GM12875 (cell line): Measurements from ENCODE around the gene OSBPL5.

Experiments used
- H3K4me3 ChIP-seq: one replicate; pipeline ENCODE4 v1.5.1; 2011; ENCODE audit warnings: low read depth, low read length, control low read depth
- TF ChIP-seq, protein P1 (sequence below): IDR thresholded peaks from 2 replicates; pipeline ENCODE4 v1.5.1; 2011; ENCODE audit warnings: low read depth, mild to moderate bottlenecking, control low read depth, inconsistent platforms, low read length, moderate library complexity, borderline replicate concordance; ENCODE audit not compliant: insufficient read depth

OSBPL5 gene

DNA sequence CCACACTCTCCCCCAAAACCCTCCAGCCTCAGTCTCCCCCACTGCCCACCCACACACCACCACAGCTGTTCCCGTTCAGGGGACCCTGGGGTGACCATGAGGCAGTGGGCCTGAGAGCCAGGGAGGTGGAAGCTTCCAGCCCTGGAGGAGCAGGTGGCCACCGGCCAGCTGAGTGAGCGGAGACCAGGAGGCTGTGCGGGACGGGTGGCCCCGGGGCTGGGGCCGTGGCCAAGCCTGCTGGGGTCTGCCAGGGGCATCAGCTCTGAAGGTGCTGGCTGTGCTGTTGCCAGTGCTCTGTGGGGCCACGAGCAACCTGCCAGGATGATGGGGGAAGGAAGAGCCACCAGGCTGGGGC is 26.0 kb downstream of the OSBPL5 start:
- H3K4me3 ChIP-seq = no peak overlapping the region
- TF ChIP-seq, protein P1, sequence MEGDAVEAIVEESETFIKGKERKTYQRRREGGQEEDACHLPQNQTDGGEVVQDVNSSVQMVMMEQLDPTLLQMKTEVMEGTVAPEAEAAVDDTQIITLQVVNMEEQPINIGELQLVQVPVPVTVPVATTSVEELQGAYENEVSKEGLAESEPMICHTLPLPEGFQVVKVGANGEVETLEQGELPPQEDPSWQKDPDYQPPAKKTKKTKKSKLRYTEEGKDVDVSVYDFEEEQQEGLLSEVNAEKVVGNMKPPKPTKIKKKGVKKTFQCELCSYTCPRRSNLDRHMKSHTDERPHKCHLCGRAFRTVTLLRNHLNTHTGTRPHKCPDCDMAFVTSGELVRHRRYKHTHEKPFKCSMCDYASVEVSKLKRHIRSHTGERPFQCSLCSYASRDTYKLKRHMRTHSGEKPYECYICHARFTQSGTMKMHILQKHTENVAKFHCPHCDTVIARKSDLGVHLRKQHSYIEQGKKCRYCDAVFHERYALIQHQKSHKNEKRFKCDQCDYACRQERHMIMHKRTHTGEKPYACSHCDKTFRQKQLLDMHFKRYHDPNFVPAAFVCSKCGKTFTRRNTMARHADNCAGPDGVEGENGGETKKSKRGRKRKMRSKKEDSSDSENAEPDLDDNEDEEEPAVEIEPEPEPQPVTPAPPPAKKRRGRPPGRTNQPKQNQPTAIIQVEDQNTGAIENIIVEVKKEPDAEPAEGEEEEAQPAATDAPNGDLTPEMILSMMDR = no peak

DNA sequence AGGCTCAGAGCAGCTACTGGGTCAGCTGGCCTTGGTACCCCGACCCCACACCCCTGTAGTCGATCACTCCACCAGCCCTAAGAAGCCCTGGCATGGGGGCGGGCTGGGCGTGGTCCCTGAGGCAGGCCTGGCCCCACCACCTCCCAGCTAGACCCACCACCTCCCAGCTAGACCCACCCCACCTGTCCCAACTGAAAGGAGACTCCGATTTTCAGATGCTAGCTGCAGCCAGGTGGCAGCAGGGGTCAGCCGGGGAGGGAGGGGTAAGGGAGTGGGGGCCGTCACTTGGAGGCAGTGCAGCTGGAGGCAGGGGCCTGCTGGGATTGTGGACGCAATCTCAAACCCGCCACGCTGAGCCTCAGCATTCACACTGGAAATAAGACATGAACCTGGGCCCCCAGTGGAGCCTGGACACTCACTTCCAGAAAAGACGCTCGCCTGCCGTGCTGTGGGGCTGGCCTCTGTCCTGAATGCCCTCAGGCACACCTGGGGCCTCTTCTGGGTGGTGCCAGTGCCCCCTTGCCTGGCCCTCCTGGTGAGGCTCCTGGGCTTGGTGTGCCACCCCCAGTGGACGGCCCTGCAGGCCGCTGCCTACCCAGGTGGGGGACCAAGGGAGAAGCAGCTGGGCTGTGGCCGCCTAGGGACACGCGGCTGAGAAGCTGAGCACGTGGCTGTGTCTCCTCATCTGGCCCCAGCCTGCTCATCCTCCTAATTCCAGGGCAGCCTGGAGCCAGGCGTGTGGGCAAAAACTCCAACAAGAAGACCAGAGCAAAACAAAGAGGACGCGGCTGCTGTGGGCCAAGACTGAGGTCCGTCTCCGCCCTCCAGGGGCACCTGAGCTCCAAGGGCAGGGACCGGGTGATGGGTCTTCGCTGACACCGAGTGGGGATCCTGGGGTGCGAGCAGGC is 26.7 kb downstream of the OSBPL5 start:
- TF ChIP-seq, protein P1 = no peak
- no peak overlapping the region for H3K4me3 ChIP-seq

DNA sequence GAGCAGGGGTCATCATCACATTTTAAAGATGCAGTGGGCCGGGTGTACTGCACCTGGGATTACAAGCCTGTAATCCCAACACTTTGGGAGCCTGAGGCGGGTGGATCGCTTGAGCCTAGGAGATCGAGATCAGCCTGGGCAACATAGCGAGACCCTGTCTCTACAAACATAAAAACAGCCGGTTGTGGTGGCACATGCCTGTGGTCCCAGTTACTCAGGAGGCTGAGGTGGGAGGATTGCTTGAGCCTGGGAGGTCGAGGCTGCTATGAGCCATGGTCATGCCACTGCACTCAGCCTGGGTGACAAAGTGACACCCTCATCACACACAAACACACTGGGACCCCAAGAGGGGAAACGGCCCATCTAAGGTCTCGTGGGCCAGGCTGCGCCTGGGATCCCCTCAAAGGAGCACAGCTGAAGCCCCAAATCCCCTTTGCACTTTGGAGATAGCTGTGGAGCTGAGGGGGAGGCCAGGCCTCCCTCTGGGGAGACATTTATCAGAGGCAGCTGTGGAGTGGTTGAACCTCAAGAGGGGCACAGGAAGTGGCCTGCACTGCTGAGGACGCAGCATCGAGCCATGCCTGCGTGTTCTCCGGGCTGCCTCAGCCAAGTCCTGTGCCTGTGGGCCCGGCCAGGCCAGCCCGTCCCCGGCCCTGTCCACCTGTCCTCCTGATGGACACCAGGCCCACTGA is 27.5 kb downstream of the OSBPL5 start:
- TF ChIP-seq, protein P1 = no peak
- no peak overlapping the region for H3K4me3 ChIP-seq

DNA sequence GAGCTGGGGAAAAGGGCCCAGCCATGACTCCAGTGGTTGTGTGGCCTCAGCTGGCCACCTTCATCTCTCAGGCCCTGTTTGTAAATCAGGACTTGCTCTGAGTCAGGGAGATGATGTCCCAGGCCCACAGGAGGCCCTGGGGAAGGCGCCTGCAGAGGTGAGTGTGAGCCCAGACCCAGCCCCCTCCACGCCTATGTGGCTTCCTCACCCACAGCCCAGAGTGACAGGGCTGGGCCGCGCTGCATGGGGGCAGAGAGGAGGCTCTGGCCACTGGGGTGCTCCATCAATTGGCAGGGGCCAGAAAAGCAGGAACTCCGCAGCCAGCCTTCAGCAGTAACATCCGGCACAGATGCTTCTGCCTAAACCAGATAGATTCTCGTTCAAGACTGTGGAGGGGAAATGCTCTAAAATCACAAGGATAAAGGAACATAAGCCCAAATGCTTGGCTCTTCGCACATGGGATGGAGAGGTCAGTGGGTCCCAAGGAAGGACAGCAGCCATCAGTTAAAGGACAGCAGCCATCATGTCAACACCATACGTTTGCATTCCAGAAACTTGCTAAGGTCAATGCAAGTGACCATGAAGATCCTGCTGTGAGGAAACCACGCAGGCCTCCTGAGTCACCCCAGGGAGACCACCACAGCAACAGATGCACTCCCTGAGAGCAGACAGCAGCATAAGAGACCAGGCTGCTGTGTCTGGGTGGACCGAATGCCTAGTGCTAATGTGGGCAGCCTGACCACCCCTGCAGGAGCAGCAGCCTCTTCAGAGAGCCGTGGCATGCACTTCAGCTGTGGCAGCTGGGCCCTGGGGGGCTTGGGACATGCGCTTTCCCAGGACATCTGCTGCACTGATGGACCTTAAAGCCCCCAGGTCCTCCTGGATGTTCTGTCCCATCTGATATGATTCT is 28.3 kb downstream of the OSBPL5 start:
- TF ChIP-seq, protein P1 = no peak
- H3K4me3 ChIP-seq = no peak overlapping the region

DNA sequence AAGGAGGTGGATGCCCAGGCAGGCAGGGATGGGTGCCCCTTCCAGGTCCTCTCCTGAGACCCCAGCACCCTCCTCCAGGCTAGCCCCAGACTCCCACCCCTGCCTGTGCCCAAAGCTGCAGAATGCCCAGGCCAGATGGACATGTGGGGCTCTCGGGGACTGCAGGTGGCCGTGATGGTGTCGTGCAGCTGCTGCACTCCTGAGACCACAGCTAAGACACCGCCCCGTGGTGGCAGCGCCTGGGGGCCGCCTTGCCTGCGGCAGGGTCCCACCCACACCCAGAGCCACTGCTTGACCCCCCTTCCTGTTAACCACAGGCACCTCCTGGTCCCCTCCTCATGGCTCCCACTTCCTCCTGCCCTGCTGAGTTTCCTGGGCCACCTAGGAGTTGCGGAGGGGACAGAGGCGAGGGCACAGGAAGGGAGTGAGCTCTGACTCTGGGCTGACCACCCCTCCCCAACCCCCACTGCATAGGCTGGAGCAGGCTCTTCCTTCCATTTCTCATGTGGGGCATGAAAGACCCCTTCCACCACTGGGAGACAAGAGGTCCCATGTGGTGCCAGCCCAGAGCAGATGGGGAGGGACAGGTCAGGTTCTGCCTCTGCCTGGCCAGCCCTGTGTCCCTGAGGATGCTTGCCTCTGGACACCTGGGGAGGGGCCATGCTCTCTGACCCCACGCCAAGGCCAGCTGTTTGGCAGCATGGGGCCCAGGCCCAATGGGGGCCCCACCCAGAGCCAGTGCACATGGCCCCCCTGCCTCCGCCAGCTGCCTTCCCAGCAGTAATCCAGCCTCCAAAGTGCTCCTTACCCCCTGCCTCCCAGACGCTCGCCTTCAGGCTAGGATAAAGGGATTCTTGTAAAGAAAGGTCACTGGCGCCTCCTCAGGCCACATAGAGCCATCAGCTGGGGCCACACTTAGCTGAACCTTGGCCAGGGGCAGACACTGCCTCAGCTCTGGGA is 29.3 kb downstream of the OSBPL5 start:
- TF ChIP-seq, protein P1 = no peak
- H3K4me3 ChIP-seq = no peak overlapping the region
